HepG2 (cell line): Measurements from ENCODE around the gene OGG1.

Source experiments
- ZNF232 ChIP-seq: sonication (generic); formaldehyde crosslinking; IDR thresholded peaks from 2 replicates; pipeline ENCODE4 v1.4.0; 2020; ENCODE audit warnings: missing genetic modification reagents, borderline replicate concordance
- ZNF326 ChIP-seq: sonication (generic); formaldehyde crosslinking; IDR thresholded peaks from 2 replicates; pipeline ENCODE4 v1.4.0; 2020; ENCODE audit warnings: missing genetic modification reagents, borderline replicate concordance

GRCh38 chr3:9701006-9701405 is 48.7 kb upstream of the OGG1 start:
- no peak for TF ChIP-seq ZNF326
- TF ChIP-seq ZNF232, result no peak
